ENCODE data around the gene CLDN17.

The CLDN17 gene

DNA sequence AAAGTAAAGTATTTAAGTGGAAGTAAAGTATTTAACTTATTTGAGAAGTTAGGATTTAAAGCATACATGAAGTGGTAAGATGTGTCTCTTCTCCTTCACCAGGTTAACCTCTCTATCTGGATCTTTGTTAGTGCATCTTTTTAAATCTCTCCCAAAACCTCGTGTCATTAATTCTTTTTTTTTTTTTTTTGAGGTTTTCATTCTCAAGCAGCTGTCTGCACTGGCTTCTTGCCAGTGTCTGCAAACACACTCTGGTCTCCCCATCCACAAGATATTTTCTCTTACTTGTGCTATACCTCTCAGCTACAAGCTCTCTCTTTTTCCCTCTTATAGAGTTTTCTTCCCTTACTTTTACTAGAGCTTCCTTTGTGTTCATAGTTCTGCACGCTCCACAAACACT is 49.0 kb downstream of the CLDN17 start:
- DNase-seq (ENCODE audit: low read depth): no peak

DNA sequence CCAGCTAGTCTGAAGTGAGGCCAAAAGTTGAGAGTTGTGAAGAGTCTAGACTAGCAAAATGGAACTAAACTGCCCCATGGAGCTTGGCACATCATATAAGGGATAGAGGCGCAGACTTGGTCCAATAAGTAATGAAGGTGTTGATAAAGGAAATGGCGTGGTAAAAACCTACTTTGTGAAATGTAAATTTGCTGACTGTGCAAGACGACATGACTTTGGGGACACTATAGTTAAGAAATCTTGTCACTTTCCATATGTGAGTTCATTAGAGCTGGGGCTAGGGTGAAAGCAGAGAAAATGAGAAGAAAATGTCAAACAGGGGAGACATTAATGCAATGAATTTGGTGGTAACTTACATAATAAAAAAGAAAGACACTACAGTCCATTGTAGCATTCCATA is 50.1 kb downstream of the CLDN17 start:
- no peak for DNase-seq (ENCODE audit: low read depth)

Data from HS-27A (cell line).